ENCODE data around the gene C17orf67. TPM values are rescaled to one million over a fixed set of nuclear protein-coding genes. Genes with fewer than 3 reads are reported as not detected.

The C17orf67 gene
- total and polyA plus RNA-seq, 10 of the 15 experiments (the other 5 are each of a cell fraction or from before 2014, with no cell fraction given): 0.24 to 3.3 (median 0.89) TPM

DNA sequence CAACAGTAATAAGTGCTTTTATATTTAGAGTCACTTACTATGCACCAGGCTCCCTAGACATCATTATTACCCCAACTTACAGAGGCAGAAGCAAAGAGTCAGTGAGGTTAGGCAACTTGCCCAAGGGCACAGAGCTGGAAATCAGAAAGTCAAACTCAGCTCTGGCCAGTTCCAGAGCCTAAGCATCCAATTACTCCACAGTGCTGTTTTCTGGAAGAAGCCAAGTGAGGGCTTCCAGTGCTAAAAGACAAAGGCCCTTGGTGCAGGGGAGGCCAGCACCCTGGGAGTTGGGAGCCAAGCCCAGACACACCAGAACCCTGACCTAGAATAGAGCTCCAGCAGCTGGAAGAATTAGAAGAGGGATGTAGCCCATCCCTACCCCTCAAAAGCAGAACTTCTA is 40.2 kb downstream of the C17orf67 start:
- DNase-seq (ENCODE audit: low read depth, low spot score) (no peak), FAIRE-seq (no peak), ATAC-seq (no peak)
- intact Hi-C loops (cut with micrococcal nuclease; ENCODE audit: unreplicated experiment): no loop called here
- no TSS peak for BruUV-seq (replicated peaks)
- ChIA-PET CTCF (interaction anchor here (0.9 kb wide), 1 partner anchor 78 kb away, joined by 3 read pairs; no protein-coding TSS in a partner anchor), POLR2A (no interaction called here), SMC1A (ENCODE audit: uncharacterized antibody, unreplicated experiment) (interaction anchor here (1.2 kb wide), 1 partner anchor 12 kb away, joined by 4 read pairs; no protein-coding TSS in a partner anchor), RAD21 (ENCODE audit: unreplicated experiment) (no interaction called here)
- Histone ChIP-seq H3K27me3 (replicated peaks in 1 of 2; ENCODE audit: control insufficient read depth in 2 of 2, insufficient read depth in 2 of 2, low read length in 1 of 2) (no peaks in the 10 kb centered on the region; a peak in 1 of 4 replicates), H3K27ac (ENCODE audit: control insufficient read depth, insufficient read depth) (no peak overlapping the region), H3K9ac (ENCODE audit: control insufficient read depth, insufficient read depth, low read length) (no peak overlapping the region), H3K4me2 (ENCODE audit: control insufficient read depth, insufficient read depth) (no peak overlapping the region), H3K9me3 (replicated peaks; ENCODE audit: control insufficient read depth, insufficient read depth, low read length) (no peaks in the 10 kb centered on the region), H3K4me1 (ENCODE audit: control insufficient read depth, insufficient read depth, low read length) (no peaks in the 10 kb centered on the region), H2AFZ (ENCODE audit: control insufficient read depth, low read depth, low read length) (no peak overlapping the region), H3K36me3 (ENCODE audit: control insufficient read depth in 2 of 2, insufficient read depth in 2 of 2, low read length in 1 of 2) (no peaks in the 10 kb centered on the region), H3K79me2 (ENCODE audit: control insufficient read depth, insufficient read depth, low read length) (no peaks in the 10 kb centered on the region), H3K4me3 (no peak overlapping the region), H4K20me1 (ENCODE audit: control insufficient read depth, insufficient read depth) (no peaks in the 10 kb centered on the region)
- in situ Hi-C loops (cut with MboI): no loop called here
- TF ChIP-seq, protein P1, sequence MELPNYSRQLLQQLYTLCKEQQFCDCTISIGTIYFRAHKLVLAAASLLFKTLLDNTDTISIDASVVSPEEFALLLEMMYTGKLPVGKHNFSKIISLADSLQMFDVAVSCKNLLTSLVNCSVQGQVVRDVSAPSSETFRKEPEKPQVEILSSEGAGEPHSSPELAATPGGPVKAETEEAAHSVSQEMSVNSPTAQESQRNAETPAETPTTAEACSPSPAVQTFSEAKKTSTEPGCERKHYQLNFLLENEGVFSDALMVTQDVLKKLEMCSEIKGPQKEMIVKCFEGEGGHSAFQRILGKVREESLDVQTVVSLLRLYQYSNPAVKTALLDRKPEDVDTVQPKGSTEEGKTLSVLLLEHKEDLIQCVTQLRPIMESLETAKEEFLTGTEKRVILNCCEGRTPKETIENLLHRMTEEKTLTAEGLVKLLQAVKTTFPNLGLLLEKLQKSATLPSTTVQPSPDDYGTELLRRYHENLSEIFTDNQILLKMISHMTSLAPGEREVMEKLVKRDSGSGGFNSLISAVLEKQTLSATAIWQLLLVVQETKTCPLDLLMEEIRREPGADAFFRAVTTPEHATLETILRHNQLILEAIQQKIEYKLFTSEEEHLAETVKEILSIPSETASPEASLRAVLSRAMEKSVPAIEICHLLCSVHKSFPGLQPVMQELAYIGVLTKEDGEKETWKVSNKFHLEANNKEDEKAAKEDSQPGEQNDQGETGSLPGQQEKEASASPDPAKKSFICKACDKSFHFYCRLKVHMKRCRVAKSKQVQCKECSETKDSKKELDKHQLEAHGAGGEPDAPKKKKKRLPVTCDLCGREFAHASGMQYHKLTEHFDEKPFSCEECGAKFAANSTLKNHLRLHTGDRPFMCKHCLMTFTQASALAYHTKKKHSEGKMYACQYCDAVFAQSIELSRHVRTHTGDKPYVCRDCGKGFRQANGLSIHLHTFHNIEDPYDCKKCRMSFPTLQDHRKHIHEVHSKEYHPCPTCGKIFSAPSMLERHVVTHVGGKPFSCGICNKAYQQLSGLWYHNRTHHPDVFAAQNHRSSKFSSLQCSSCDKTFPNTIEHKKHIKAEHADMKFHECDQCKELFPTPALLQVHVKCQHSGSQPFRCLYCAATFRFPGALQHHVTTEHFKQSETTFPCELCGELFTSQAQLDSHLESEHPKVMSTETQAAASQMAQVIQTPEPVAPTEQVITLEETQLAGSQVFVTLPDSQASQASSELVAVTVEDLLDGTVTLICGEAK (IDR thresholded peaks at IDR 0.05; ENCODE audit: borderline replicate concordance): no peak
- no peak for TF ChIP-seq CREB1 (IDR thresholded peaks at IDR 0.05; ENCODE audit: low read depth)
- no peak for TF ChIP-seq MEF2B (IDR thresholded peaks at IDR 0.05; ENCODE audit: partially characterized antibody, poor library complexity, severe bottlenecking)
- TF ChIP-seq, protein P2, sequence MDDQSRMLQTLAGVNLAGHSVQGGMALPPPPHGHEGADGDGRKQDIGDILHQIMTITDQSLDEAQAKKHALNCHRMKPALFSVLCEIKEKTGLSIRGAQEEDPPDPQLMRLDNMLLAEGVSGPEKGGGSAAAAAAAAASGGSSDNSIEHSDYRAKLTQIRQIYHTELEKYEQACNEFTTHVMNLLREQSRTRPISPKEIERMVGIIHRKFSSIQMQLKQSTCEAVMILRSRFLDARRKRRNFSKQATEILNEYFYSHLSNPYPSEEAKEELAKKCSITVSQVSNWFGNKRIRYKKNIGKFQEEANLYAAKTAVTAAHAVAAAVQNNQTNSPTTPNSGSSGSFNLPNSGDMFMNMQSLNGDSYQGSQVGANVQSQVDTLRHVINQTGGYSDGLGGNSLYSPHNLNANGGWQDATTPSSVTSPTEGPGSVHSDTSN (IDR thresholded peaks at IDR 0.05; ENCODE audit: insufficient replicate concordance, low read depth, low read length): no peak
